GM12878 (cell line): Measurements from ENCODE around the gene UBE2Z. TPM values are rescaled to one million over a fixed set of nuclear protein-coding genes. Genes with fewer than 3 reads are reported as not detected.

Experiments used
- ATAC-seq: fragments of 200-7000 bp; cut with Tn5 transposase; 3 replicates; pipeline ENCODE4 v1.9.1; 2020; ENCODE audit warnings: mild to moderate bottlenecking, moderate library complexity
- BruUV-seq: library from RNA; stranded (reverse); fragments of 400-500 nt; replicated peaks from 2 replicates; lab custom pipeline; 2021; lab: Mats Ljungman, UMichigan
- CTCF ChIA-PET: fragments of 300-600 bp; sonication (Branson Sonifier 250); formaldehyde crosslinking; extraction: SDS; loops from one replicate; lab custom pipeline; 2021; ENCODE audit warnings: inconsistent platforms; lab: Yijun Ruan, JAX
- POLR2A ChIA-PET: fragments of 350-600 bp; formaldehyde crosslinking; extraction: SDS; loops from one replicate; lab custom pipeline; 2021; ENCODE audit warnings: inconsistent platforms; lab: Charles Lee
- RAD21 ChIA-PET: fragments of 300-600 bp; sonication (Branson Sonifier 250); formaldehyde crosslinking; loops from one replicate; lab custom pipeline; 2023; ENCODE audit warnings: antibody characterized with exemption; ENCODE audit not compliant: unreplicated experiment; lab: Charles Lee
- SMC1A ChIA-PET: fragments of 300-600 bp; sonication (Branson Sonifier 250); formaldehyde crosslinking; loops from one replicate; lab custom pipeline; 2023; ENCODE audit not compliant: unreplicated experiment, uncharacterized antibody; lab: Charles Lee
- DNase-seq: peaks from one replicate; pipeline ENCODE4 v3.0.0-alpha.2; 2011; ENCODE audit warnings: low read depth, low spot score
- FAIRE-seq: peaks from 3 replicates; lab custom pipeline; 2011; peaks lifted over from hg19 to GRCh38; lab: Jason Lieb, UNC
- H2AFZ ChIP-seq: 2 replicates; pipeline ENCODE4 v1.6.0; 2011; ENCODE audit warnings: low read depth, low read length, control low read depth; ENCODE audit not compliant: control insufficient read depth
- H3K27ac ChIP-seq: 2 replicates; pipeline ENCODE4 v1.5.1; 2011; ENCODE audit warnings: control low read depth; ENCODE audit not compliant: control insufficient read depth, insufficient read depth
- H3K27me3 ChIP-seq, 2 experiments: replicated peaks in 1 of 2; 2 replicates each; pipeline versions ENCODE4 v1.6.0 to v1.6.1; 2011; ENCODE audit warnings: low read length in 1 of 2; ENCODE audit not compliant: control insufficient read depth in 2 of 2, insufficient read depth in 2 of 2
- H3K36me3 ChIP-seq, 2 experiments: 2 replicates each; pipeline ENCODE4 v1.5.1; 2011; ENCODE audit warnings: low read length in 1 of 2; ENCODE audit not compliant: control insufficient read depth in 2 of 2, insufficient read depth in 2 of 2
- H3K4me1 ChIP-seq: 2 replicates; pipeline ENCODE4 v1.6.1; 2011; ENCODE audit warnings: mild to moderate bottlenecking, low read length, moderate library complexity, mixed read lengths; ENCODE audit not compliant: control insufficient read depth, insufficient read depth
- H3K4me2 ChIP-seq: 2 replicates; pipeline ENCODE4 v1.6.0; 2011; ENCODE audit warnings: control low read depth; ENCODE audit not compliant: control insufficient read depth, insufficient read depth
- H3K4me3 ChIP-seq: fragments of 200-600 bp; sonication (generic); 2 replicates; pipeline ENCODE4 v1.5.1; 2016
- H3K79me2 ChIP-seq: 2 replicates; pipeline ENCODE4 v1.6.0; 2011; ENCODE audit warnings: low read length; ENCODE audit not compliant: control insufficient read depth, insufficient read depth
- H3K9ac ChIP-seq: 2 replicates; pipeline ENCODE4 v1.8.0; 2011; ENCODE audit warnings: low read length, control low read depth, mixed read lengths; ENCODE audit not compliant: control insufficient read depth, insufficient read depth
- H3K9me3 ChIP-seq: replicated peaks from 3 replicates; pipeline ENCODE4 v1.5.1; 2011; ENCODE audit warnings: mild to moderate bottlenecking, low read length; ENCODE audit not compliant: control insufficient read depth, insufficient read depth
- H4K20me1 ChIP-seq: 2 replicates; pipeline ENCODE4 v1.6.0; 2011; ENCODE audit not compliant: control insufficient read depth, insufficient read depth
- BCL11A ChIP-seq: IDR thresholded peaks from 2 replicates; pipeline ENCODE4 v1.6.1; 2011; ENCODE audit warnings: low read depth, low read length
- CHD1 ChIP-seq: IDR thresholded peaks from 2 replicates; pipeline ENCODE4 v1.6.1; 2012; ENCODE audit warnings: low read depth, low read length, improper control_type of control experiment
- EP300 ChIP-seq, 2 experiments: fragments of 150-350 bp in 1 of 2; IDR thresholded peaks; 2 replicates each; pipeline ENCODE4 v1.6.1; 2011 to 2012; ENCODE audit warnings: low read depth in 2 of 2, low read length in 2 of 2, borderline replicate concordance in 1 of 2, improper control_type of control experiment in 1 of 2, inconsistent platforms in 1 of 2; ENCODE audit not compliant: control insufficient read depth in 1 of 2
- GATAD2B ChIP-seq: fragments of 450-650 bp; conservative IDR thresholded peaks from 2 replicates; pipeline ENCODE4 v1.6.1; 2017; ENCODE audit warnings: low read depth, mild to moderate bottlenecking, moderate library complexity
- IKZF2 ChIP-seq, 2 experiments: fragments of 450-650 bp; IDR thresholded peaks; 2 replicates each; pipeline ENCODE4 v1.6.1; 2017; ENCODE audit warnings: mild to moderate bottlenecking in 2 of 2, moderate library complexity in 2 of 2
- IRF4 ChIP-seq: IDR thresholded peaks from 2 replicates; pipeline ENCODE4 v1.6.1; 2011; ENCODE audit warnings: low read depth, low read length
- KDM1A ChIP-seq: fragments of 200-600 bp; sonication (generic); IDR thresholded peaks from 2 replicates; pipeline ENCODE4 v1.6.1; 2016; ENCODE audit warnings: borderline replicate concordance
- KLF5 ChIP-seq: fragments of 450-650 bp; IDR thresholded peaks from 2 replicates; pipeline ENCODE4 v1.6.1; 2014; ENCODE audit warnings: mild to moderate bottlenecking; ENCODE audit not compliant: partially characterized antibody
- PML ChIP-seq: IDR thresholded peaks from 2 replicates; pipeline ENCODE4 v1.6.1; 2012; ENCODE audit warnings: low read length, inconsistent platforms
- POLR2A ChIP-seq: IDR thresholded peaks from 2 replicates; pipeline ENCODE4 v1.6.1; 2011; ENCODE audit warnings: low read depth, mild to moderate bottlenecking, low read length
- POLR2AphosphoS5 ChIP-seq: IDR thresholded peaks from 2 replicates; pipeline ENCODE4 v1.6.1; 2011; ENCODE audit warnings: mild to moderate bottlenecking, low read length, inconsistent platforms
- ZBTB40 ChIP-seq: fragments of 450-650 bp; IDR thresholded peaks from 2 replicates; pipeline ENCODE4 v1.6.1; 2016; ENCODE audit warnings: mild to moderate bottlenecking, moderate library complexity, borderline replicate concordance
- WGBS: methylation state at CpG from one replicate; pipeline ENCODE4 v1.1.6; 2016; ENCODE audit warnings: low lambda C conversion rate; ENCODE audit not compliant: insufficient replicate concordance, insufficient coverage; ENCODE audit errors: missing lambda C conversion rate; 5-methylcytosine and 5-hydroxymethylcytosine counted together
- in situ Hi-C: fragments of 300-500 bp; cut with MboI; formaldehyde crosslinking; loops from 9 replicates; pipeline ENCODE4 v1.14.3; 2018; ENCODE audit warnings: mixed read lengths
- intact Hi-C: fragments of 100-400 bp; cut with micrococcal nuclease; formaldehyde crosslinking; loops from one replicate; pipeline ENCODE4 v1.14.2; 2022; ENCODE audit not compliant: unreplicated experiment
- polyA plus RNA-seq, 11 experiments: library from polyadenylated mRNA; depleted of rRNA in 4 of 11; unstranded in 6 of 11; stranded (reverse) in 5 of 11; fragments of >200 nt; fragmentation: Nextera tagmentation in 4 of 11; fragmentation: Illumina TruSeq in 1 of 11; extraction: Ambion mirVana in 4 of 11; extraction: Trizol in 1 of 11; gene quantifications; 1 replicate in 1 of 11; 2 replicates in 10 of 11; pipeline versions ENCODE4 v1.2.1 to v1.2.3, GENCODE V29; 2011 to 2016; ENCODE audit warnings: inconsistent platforms in 2 of 11, missing spikeins in 2 of 11, low read depth in 1 of 11
- total RNA-seq, 4 experiments: library from RNA; depleted of rRNA in 3 of 4; stranded (reverse); fragments of >200 nt in 3 of 4; fragmentation: Illumina TruSeq in 1 of 4; extraction: Trizol in 1 of 4; gene quantifications; 2 replicates each; pipeline versions ENCODE4 v1.2.1 to v1.2.3, GENCODE V29; 2013 to 2021
- TF ChIP-seq, protein P1 (sequence below): fragments of 450-650 bp; conservative IDR thresholded peaks from 2 replicates; pipeline ENCODE4 v1.6.1; 2017; ENCODE audit warnings: mild to moderate bottlenecking, moderate library complexity
- TF ChIP-seq, protein P2 (sequence below): IDR thresholded peaks from 2 replicates; pipeline ENCODE4 v1.6.1; 2011; ENCODE audit warnings: borderline replicate concordance, low read depth, mild to moderate bottlenecking, moderate library complexity, low read length; ENCODE audit not compliant: insufficient read depth, poor library complexity, severe bottlenecking

UBE2Z gene
- total and polyA plus RNA-seq, 10 of the 15 experiments (the other 5 are each of a cell fraction or from before 2014, with no cell fraction given), result 23.1 to 191 (median 57.4) TPM

- Histone ChIP-seq H3K36me3 (peaks cover 29 to 49% of the 10 kb centered on the region in 2 experiments), H3K27ac (no peak overlapping the region), H3K9ac (no peak overlapping the region), H3K4me1 (no peaks in the 10 kb centered on the region), H3K4me3 (no peak overlapping the region), H3K27me3 (no peaks in the 10 kb centered on the region), H3K4me2 (no peak overlapping the region), H2AFZ (no peak overlapping the region), H3K9me3 (no peaks in the 10 kb centered on the region), H4K20me1 (peaks cover 3% of the 10 kb centered on the region), H3K79me2 (no peaks in the 10 kb centered on the region; the same call in 1 of the 2 replicates)
- intact Hi-C loops (no loop called here), in situ Hi-C loops (no loop called here)
- TF ChIP-seq IKZF2 (IDR thresholded peaks at IDR 0.05) (no peak), GATAD2B (no peak), CHD1 (no peak), EP300 (IDR thresholded peaks at IDR 0.05; ENCODE audit: borderline replicate concordance in 1 of 2, control insufficient read depth in 1 of 2, low read depth in 2 of 2, low read length in 2 of 2) (no peak), KLF5 (no peak), KDM1A (no peak), POLR2AphosphoS5 (0 out of 2 replicates have a peak, but pooled peaks have one; percentile 39), ZBTB40 (peak; percentile 71), BCL11A (no peak), IRF4 (no peak), POLR2A (peak; percentile 28; the same call in 1 of the 2 replicates), PML (peak; percentile 2; the same call in 1 of the 2 replicates)
- TF ChIP-seq, protein P1, sequence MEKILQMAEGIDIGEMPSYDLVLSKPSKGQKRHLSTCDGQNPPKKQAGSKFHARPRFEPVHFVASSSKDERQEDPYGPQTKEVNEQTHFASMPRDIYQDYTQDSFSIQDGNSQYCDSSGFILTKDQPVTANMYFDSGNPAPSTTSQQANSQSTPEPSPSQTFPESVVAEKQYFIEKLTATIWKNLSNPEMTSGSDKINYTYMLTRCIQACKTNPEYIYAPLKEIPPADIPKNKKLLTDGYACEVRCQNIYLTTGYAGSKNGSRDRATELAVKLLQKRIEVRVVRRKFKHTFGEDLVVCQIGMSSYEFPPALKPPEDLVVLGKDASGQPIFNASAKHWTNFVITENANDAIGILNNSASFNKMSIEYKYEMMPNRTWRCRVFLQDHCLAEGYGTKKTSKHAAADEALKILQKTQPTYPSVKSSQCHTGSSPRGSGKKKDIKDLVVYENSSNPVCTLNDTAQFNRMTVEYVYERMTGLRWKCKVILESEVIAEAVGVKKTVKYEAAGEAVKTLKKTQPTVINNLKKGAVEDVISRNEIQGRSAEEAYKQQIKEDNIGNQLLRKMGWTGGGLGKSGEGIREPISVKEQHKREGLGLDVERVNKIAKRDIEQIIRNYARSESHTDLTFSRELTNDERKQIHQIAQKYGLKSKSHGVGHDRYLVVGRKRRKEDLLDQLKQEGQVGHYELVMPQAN, result no peak
- TF ChIP-seq, protein P2, sequence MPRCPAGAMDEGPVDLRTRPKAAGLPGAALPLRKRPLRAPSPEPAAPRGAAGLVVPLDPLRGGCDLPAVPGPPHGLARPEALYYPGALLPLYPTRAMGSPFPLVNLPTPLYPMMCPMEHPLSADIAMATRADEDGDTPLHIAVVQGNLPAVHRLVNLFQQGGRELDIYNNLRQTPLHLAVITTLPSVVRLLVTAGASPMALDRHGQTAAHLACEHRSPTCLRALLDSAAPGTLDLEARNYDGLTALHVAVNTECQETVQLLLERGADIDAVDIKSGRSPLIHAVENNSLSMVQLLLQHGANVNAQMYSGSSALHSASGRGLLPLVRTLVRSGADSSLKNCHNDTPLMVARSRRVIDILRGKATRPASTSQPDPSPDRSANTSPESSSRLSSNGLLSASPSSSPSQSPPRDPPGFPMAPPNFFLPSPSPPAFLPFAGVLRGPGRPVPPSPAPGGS, result peak; percentile 27
- ATAC-seq (no peak), FAIRE-seq (peak; percentile 54), DNase-seq (no peak)
- 97% methylated on average over 6 of the region's 6 CpGs for WGBS
- ChIA-PET RAD21 (no interaction called here), POLR2A (interaction anchor here (0.5 to 1.9 kb wide), 3 partner anchors 11 to 22 kb away, joined by 3 to 4 read pairs (median 4); no protein-coding TSS in a partner anchor), SMC1A (interaction anchor here (0.6 to 2.6 kb wide), 5 partner anchors 11 to 36 kb away, joined by 3 to 7 read pairs (median 3); partner anchors contain the start of genes ATP5MC1 and SNF8), CTCF (interaction anchor here (1.1 to 2.0 kb wide), 2 partner anchors 103 to 107 kb away, joined by 4 to 7 read pairs; no protein-coding TSS in a partner anchor)
- BruUV-seq, result no TSS peak
Measured at GRCh38 chr17:48928876-48929811, 20.9 kb downstream of the UBE2Z start.
